ENCODE measurements around the gene LMX1B.

- no peak for TF ChIP-seq POLR2A (IDR thresholded peaks at IDR 0.05)
- TF ChIP-seq CTCF (IDR thresholded peaks at IDR 0.05 in 8 of 11, conservative IDR thresholded peaks at IDR 0.05 in 3 of 11): no peak
- no peak for TF ChIP-seq POLR2AphosphoS5 (IDR thresholded peaks at IDR 0.05)
Observed at GRCh38 chr9:126584611-126585010, 29.1 kb upstream of the LMX1B start.

Measured in spleen (tissue), 7 donors.